RCC 7860 (cell line): ENCODE results near the gene HTR1A.

ENCODE experiments used
- DNase-seq: peaks from one replicate; pipeline ENCODE4 v3.0.0-alpha.2; 2015; ENCODE audit warnings: low spot score
- FAIRE-seq: peaks from 2 replicates; lab custom pipeline; 2012; peaks lifted over from hg19 to GRCh38; lab: Jason Lieb, UNC

Gene HTR1A

DNA sequence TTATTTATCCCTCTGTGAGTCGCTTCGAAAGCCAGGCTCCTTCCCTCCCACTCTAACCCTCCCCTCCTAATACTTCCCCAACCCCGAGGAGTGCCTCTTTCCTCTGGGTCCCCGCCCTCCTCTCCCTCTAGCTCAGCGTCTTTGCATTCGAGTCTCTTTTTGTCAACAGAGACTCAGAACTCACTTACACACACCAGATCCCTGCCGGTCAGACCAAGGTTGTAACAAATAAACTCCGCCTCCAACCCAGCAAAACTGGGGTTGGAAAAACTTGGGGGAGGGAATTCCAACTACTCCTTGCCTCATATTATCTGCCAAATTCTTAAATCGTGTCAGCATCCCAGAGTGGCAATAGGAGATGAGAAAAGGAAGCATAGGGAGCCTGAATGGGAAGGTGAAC lies at the start of gene HTR1A:
Gene HTR1A (minus strand): TSS at position 167 of the 400 bp plus-strand sequence. CDS start 726 bp downstream, outside the sequence.
- DNase-seq, result no peak
- no peak for FAIRE-seq

DNA sequence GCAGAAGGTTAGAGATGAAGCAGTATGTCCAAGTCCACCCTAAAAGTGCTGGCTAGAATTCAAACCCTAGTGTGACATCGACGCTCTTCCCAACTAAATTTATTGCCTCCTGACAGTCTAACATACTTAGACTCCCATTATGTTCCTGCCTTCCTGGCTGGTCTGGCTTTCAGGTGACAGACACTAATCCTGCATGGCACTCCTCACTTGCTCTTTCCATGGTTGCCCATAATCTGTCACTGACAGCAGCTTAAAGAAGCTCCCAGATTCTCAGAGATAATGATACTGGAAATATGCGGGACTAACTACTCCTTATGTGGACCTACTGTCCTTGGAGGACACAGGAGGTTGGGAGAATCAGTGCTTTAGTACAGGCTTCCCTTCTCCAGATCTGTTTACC lies 41.7 kb upstream of the HTR1A start:
- DNase-seq (no peak), FAIRE-seq (no peak)

DNA sequence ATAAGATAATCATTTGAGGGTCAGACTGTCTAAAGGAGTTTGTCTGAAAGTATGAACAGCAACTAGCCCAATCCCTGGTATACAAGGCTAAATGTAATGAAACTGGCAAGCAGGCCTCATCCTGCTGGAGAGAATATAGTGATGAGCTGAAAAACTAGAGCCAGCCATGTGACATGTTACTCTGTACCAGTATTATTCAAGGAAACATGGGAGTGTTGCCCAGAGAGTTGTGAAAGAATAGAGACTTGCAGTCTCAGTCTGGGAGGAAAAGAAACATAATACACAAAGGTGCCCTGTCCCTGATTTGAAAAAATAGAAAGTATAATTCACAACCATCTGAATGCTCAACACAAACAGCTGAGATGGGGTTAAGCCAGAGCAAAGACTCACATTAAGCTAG lies 37.9 kb upstream of the HTR1A start:
- DNase-seq, result no peak
- no peak for FAIRE-seq

DNA sequence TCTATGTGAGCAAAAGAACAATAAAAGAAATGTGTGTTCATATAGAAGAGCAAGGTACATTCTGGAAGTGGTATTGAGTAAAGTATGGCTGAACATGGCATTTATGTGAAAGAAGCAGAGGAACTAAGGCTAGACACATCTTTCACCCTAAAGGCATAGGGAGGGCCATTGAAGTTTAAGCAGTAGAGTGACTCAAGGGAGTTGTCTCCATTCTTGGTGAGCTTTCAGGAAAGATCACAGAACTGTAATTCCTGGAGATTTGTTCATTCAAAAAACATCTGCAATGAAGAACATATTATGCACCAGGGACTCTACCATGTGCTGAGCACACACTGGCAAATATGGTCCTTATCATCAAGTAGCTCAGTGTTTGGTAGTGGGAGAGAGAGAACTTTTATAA lies 24.8 kb upstream of the HTR1A start:
- FAIRE-seq, result no peak

DNA sequence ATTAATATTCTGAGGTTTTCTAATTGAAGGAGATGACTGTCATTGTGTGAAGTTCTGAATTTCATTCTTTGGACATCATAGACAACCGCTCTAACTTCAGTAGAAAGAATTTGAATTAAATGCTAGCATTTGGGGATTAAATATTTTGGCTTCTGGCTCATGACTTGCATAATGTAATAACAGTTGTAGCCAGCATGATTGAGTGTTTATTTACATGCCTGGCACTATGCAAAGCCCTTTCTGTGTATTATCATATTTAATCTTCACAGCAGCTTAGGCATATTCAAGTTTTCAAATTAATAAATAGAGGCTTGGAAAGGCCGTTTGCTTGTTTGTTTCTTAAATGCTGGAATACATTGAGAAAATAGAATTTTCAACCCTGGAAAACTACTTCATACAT lies 19.6 kb upstream of the HTR1A start:
- FAIRE-seq (no peak), DNase-seq (no peak)

More for the DNA sequence above, 24.8 kb upstream of the HTR1A start:
- DNase-seq, result no peak

DNA sequence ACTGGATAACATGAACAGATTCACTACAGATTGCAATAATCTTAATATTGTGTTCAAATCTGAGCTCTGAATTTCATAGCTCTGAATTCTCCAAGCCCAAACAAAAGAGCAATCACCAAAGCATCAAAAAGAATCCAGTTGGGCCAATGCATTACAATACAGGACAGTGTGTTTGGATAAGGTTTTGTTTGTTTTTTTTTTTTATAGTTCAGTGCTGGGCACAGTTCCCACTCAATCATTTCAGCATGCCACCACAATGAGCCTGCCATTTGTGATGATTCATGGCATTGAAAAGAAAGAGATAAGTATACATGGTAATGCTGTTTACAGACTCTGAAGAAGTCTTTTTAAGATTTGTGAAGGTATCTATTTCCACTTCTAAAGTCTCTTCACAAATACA lies 1.7 kb upstream of the HTR1A start:
- DNase-seq (no peak), FAIRE-seq (no peak)

DNA sequence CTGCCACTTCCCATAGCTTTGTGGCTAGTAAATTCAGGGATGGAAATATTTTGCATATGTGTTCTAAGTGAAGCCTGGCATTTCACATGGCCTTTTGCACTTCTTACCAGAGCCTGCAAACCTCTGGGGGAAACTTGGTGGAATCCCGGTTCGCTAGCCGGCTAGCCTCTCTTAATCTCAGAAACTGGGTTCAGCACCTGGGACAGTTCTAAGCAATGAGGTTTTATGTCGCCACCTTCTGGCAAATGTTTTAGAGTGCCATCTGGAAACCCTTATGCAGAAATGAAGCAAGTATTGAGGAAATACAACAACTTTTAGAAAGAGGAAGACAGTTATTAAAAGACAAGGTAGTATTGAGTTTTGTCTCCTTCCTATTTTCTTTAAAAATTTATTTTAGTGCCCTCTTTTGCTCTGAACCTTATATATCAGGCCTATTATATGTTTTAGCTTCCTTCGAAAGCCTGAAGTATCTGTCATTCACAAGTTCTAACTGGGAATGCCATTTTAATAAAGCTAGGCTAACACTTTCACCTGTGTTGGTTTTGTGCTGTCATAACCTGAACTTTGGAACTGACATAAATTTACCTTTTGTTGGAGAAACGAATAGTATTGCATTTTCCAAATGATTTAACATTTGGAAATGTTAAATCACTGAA lies 963 bp upstream of the HTR1A start:
- no peak for FAIRE-seq
- peak; percentile 24 for DNase-seq

DNA sequence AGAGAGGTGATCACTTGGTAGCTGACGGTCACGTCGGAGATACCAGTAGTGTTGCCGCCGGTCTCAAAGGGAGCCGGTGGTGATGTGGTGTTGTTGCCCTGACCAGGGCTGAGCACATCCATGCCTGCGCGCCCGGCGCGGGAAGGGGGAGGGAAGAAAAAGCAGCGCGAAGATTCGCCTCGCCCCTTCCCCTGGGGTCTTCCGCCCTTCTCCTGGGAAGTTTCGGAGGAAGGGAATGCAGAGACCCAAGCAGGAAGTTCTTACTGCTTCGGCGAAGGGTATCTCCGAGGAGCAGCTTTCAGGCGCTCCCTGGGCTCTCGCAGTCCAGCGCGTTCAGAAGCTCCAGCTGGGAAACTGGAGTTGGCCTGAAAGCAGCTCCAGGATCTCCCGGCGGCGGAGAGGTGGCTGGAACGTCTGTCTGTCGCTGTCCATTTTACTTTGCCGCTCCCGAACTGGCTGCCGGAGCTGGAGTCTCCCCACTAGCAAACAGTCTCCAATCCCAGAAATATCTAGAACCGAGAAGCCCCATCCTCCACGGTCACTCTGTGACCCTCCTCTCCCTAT lies 565 bp downstream of the HTR1A start:
- FAIRE-seq, result no peak
- DNase-seq, result no peak

DNA sequence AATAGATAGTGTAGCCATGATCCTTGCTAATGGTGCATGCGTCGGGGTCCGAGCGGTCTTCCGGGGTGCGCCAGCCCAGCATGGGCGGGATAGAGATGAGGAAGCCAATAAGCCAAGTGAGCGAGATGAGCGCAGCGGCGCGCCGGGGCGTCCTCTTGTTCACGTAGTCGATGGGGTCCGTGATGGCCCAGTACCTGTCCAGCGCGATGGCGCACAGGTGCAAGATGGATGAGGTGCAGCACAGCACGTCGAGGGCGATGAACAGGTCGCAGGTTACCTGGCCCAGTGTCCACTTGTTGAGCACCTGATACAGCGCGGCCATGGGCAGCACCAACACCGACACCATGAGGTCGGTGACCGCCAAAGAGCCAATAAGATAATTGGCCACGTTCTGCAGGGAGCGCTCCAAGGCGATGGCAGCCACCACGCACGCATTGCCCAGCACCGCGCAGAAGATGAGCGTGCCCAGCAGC lies 1.1 kb downstream of the HTR1A start:
- DNase-seq, result no peak
- no peak for FAIRE-seq

DNA sequence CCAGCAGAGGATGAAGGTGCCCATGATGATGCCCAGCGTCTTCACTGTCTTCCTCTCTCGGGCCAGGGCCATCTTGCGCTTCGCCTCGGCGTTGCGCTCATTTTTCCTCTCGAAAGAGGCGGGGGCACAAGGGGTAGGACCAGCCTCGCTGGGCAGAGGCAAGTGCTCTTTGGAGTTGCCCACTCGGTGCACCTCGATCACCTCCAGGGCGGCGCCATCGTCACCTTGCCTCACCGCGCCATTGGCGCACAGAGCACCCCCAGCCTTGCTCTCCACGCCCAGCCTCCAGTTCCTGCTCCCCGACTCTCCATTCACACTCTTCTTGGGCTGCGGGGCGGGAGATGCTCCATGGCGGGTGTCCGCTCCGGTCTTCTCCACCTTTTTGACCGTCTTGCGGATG lies 1.6 kb downstream of the HTR1A start:
- DNase-seq, result no peak
- no peak for FAIRE-seq

DNA sequence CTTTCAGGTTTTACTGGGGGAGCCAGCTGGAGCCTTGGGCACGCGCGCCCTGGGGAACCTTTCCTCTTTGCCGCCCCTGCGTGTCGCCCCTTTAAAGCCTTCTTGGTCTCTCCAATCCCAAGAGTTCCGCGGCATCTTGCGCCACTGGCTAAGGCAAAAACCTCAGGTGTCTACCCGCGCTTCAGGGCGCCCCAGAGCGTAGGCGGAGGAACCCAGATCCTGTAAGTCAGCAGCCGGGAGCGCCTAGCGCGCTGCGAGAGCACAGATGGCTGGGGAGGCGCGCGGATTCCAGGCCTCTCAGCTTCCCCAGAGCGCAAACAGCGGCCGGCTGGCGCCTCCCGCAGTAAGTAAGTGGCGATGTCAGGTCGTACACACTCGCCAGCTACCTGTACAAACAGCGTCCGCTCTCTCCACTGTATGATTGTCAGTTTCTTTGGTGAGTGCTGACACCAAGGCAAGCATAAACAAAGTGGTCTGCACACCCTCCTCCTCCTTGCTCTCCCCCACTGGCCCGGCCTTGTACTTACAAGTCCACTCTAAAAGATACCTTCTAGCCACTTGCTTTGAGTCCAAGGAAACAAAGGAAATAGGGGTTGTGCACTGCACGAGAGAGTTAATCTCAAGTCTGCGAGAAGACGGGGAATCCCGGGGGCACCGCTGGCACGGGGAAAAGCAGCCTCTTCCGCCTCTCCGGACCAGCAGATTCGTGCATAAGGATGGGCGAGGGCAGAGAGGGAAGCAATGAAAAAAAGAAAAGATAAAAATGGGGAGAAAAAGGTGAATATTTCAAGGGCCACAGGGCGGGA lies 2.9 kb downstream of the HTR1A start:
- DNase-seq (no peak), FAIRE-seq (no peak)

DNA sequence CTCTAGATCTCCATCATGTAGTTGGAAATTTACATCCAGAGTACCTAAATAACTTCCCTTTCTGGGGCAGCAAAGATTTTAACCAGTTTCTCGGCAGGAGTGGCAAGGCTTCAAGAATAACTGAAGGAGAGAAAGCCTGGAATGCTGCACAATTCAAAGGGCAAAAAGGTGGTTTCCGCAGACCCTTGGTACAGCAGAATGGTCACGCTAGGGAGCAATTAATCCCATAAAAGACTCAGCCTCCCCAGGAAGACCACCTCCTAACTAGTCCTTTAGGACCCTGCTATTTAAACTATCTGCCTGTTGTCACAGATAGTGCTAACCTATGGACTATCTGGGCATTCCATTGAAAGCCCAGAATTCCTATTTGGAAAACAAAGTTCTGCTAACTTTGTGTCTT lies 3.6 kb downstream of the HTR1A start:
- DNase-seq (no peak), FAIRE-seq (no peak)

DNA sequence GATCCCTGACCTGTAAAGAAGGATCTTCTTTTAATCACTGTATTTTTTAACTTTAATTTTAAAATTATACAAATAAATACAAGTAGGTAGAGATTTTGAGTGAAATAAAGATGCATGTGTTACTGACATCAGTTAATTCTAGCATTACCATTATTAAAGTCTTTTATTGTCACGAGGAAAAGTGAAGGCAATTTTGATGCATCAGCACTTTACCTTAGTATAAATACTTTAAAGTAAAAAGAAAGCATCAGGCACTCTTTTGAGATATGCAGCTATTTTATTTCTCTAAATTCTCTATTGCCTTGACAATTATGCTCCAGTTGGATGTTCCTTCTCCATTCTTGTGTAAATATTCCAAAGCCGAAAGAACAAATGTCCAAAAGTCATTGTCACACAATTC lies 4.6 kb downstream of the HTR1A start:
- DNase-seq, result no peak
- no peak for FAIRE-seq

DNA sequence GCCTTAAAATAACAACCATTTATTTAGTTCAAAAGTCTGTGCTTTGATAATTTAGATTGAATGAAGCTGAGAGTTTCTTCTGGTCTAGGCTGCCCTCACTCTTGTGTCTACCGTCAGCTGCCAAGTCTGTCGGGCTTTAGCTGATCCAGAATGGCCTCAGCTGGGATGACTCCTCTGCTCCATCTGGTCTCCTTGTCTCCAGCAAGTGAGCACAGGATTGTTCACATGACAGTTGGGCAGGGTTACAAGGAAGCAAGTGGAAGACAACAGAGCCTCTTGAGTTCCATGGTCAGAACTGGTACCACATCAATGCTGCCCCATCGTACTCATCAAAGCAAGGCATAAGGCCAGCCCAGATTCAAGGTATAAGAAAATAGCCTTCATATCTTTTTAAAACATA lies 9.0 kb downstream of the HTR1A start:
- FAIRE-seq, result no peak
- no peak for DNase-seq

DNA sequence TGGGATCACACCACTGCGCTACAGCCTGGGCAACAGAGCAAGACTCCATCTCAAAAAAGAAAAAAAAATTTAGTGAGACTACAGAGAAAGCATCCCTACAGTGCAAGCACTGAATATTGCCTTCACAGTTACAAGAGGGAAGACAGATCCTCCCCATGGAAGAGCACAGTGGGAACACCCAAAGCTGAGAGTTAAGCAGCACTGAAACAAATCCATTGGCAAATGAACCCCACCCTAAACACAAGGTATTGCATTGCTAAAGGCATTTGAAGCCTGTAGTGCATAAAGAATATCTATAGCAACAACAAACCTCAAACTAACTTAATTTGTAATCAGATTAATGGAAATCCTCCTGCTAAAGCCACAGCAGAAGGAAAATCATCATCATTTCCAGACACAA lies 27.1 kb downstream of the HTR1A start:
- DNase-seq (no peak), FAIRE-seq (no peak)

DNA sequence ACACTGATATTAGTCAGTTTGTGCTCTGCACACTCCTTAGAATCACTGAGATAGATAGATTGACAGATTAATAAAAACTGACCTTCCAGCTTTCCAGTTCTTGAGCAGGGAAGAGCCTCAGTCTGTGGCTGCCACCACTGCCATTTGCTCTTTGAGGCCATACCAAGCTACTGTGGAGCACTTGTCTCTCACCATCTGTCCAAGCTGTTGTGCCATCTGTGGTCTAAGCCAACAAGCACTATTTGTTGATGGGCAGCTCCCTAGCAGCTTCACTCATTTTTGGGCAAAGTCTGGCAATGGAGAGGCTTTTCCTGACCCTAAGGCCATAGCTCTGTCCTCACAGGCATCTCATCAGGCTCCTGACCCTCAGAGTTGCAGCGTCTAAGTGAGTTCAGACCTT lies 30.4 kb downstream of the HTR1A start:
- FAIRE-seq, result no peak
- DNase-seq, result no peak

DNA sequence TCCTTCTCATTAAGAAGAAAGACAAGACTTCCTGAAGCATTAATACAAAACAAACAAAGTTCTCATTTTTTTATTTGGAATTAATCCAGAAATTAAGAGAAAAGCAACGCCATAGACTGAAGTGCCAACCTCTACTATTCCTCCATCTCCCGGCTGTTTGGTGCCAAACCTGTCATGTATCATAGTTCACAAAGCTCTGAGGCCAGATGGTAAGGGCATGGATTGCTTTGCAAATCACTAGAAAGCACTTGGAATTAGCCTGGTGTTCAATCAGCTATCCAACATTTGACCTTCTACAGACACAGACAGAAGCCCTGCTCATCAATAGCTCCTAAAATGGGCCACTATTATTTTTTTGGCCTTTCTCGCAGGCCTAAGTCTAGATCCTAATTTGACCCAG lies 33.8 kb downstream of the HTR1A start:
- no peak for FAIRE-seq

DNA sequence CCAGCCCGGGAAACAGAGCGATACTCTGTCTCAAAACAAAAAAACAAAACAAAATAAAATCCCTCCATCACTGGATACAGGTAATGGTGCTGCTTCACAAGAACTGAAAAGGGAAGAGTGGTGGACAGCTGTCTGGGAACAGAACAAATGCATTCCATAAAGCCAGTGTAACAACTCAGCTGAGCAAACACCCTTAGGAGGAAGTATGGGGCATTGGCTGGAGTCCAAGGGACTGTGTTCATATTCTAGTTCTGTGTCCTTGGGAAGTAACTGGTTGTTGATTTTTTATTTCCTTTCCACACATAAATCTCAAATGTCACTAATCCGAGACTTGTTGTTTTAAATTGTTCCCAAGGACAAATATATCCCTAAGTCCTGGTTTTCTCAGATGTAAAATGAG lies 38.3 kb downstream of the HTR1A start:
- FAIRE-seq (no peak), DNase-seq (no peak)

More for the DNA sequence above, 33.8 kb downstream of the HTR1A start:
- DNase-seq, result no peak

DNA sequence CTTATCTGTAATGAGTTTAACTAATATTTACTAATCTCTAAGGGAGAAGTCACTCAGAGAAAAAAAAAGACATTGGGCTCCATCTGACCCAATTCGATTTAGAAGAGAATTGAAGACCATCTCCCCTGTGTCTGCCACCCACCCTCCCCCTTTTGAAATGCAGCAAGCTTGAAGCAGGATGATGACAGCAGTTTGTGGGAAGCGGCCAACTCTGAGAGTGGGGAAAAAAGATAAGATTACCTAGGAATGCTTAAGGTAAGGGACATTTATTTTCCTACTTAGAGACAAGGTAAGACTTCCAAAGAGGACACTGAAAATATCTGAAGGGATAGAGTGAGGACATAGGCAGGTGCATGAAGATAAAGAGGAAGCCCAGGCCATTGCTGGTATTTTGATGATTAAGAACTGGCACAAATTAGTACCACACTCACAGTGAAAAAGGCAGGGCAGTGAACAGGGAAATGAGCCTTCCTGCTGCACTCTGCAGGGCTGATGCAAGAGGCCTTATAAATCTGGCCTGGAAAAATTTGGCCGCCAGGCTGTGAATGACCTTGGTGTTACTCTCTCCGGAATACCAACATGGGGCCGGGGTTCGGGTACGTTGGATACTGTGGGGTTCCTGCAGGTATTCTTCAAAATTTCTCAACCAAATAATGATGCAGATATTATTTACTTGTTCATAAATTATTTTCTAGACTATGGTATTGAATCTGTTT lies 42.3 kb downstream of the HTR1A start:
- DNase-seq (no peak), FAIRE-seq (no peak)

DNA sequence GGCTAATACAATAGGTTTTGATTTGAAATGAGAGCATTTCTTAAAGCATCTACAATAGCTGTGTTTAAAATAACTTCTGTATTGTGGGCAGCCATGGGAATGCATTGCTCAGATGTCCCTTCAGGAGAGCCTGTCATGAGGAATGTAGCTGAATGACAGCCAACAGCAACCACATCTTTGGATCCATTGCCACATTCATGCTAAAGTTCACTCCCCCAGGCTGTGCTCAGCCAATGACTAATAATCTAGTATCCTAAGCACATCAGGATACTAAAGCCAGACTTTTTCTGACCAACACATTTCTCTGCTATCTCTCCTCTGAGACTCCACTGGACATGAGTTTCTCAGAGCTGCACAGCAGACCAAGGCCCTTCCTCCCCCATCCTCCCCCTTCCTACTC lies 45.5 kb downstream of the HTR1A start:
- FAIRE-seq, result no peak
- peak; percentile 4 for DNase-seq

DNA sequence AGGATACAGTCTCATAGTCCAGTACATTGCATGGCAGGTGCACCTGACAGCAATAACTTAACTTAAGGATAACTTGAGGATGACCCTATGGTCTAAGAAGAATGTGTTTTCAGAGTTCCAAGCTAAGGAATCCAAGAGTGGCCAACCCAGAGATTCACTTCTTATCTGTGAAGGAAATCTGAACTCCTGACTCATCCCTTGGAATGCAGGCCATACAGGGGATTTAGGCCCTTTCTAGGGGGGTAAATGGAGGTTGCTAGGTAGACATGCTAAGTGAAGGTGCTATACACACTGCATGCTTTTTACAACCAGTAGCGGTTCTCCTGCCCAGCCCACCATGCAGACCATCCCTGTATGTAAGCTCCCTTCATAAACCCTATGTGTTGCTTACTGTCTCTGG lies 50.4 kb downstream of the HTR1A start:
- no peak for DNase-seq
- no peak for FAIRE-seq
